ENCODE measurements around the gene LRP2. TPM values are rescaled to one million over a fixed set of nuclear protein-coding genes. Genes with fewer than 3 reads are reported as not detected.

Gene LRP2
- total RNA-seq, 4 donors from 2014 or later, result not detected

GRCh38 chr2:169254774-169255173 is 107.6 kb downstream of the LRP2 start:
- no peaks in the 10 kb centered on the region for H3K36me3 ChIP-seq
- H3K27ac ChIP-seq, result no peak overlapping the region
- 60 to 65% methylated on average over 4 of the region's 4 CpGs for WGBS, 2 donors
- H3K9me3 ChIP-seq, result no peaks in the 10 kb centered on the region
- TF ChIP-seq EP300 (IDR thresholded peaks at IDR 0.05), result no peak
- no peak for TF ChIP-seq POLR2A (IDR thresholded peaks at IDR 0.05)
- no peak for TF ChIP-seq CTCF (IDR thresholded peaks at IDR 0.05)
- H3K4me3 ChIP-seq, result no peak overlapping the region
- no peak for DNase-seq (ENCODE audit: low spot score in 2 of 2)
- H3K27me3 ChIP-seq, result no peaks in the 10 kb centered on the region
- H3K4me1 ChIP-seq, result no peaks in the 10 kb centered on the region

GRCh38 chr2:169247211-169247610 is 115.1 kb downstream of the LRP2 start:
- Histone ChIP-seq H3K9me3 (no peaks in the 10 kb centered on the region), H3K4me1 (no peaks in the 10 kb centered on the region), H3K27me3 (no peaks in the 10 kb centered on the region), H3K4me3 (no peak overlapping the region), H3K27ac (no peak overlapping the region), H3K36me3 (no peaks in the 10 kb centered on the region)
- TF ChIP-seq POLR2A (IDR thresholded peaks at IDR 0.05) (no peak), CTCF (IDR thresholded peaks at IDR 0.05) (no peak), EP300 (IDR thresholded peaks at IDR 0.05) (no peak)
- WGBS, 2 donors, result 77 to 85% methylated on average over 4 of the region's 4 CpGs
- no peak for DNase-seq (ENCODE audit: low spot score in 2 of 2)

GRCh38 chr2:169240405-169240804 is 121.9 kb downstream of the LRP2 start:
- WGBS, 2 donors, result 85 to 90% methylated on average over 1 of the region's 1 CpG
- DNase-seq (ENCODE audit: low spot score in 2 of 2), result no peak
- no peaks in the 10 kb centered on the region for H3K9me3 ChIP-seq
- H3K36me3 ChIP-seq, result no peaks in the 10 kb centered on the region
- no peaks in the 10 kb centered on the region for H3K27me3 ChIP-seq
- no peak overlapping the region for H3K4me3 ChIP-seq
- H3K27ac ChIP-seq, result no peak overlapping the region
- H3K4me1 ChIP-seq, result no peaks in the 10 kb centered on the region
- TF ChIP-seq POLR2A (IDR thresholded peaks at IDR 0.05) (no peak), CTCF (IDR thresholded peaks at IDR 0.05) (no peak), EP300 (IDR thresholded peaks at IDR 0.05) (no peak)

GRCh38 chr2:169237939-169238338 is 124.4 kb downstream of the LRP2 start:
- no peak for DNase-seq (ENCODE audit: low spot score in 2 of 2)
- Histone ChIP-seq H3K4me3 (no peak overlapping the region), H3K27me3 (no peaks in the 10 kb centered on the region), H3K36me3 (no peaks in the 10 kb centered on the region), H3K9me3 (no peaks in the 10 kb centered on the region), H3K27ac (no peak overlapping the region), H3K4me1 (no peaks in the 10 kb centered on the region)
- TF ChIP-seq EP300 (IDR thresholded peaks at IDR 0.05) (no peak), POLR2A (IDR thresholded peaks at IDR 0.05) (no peak), CTCF (IDR thresholded peaks at IDR 0.05) (no peak)
- 83 to 85% methylated on average over 6 of the region's 6 CpGs for WGBS, 2 donors

- H3K27ac ChIP-seq, result no peak overlapping the region
- no peaks in the 10 kb centered on the region for H3K9me3 ChIP-seq
- H3K36me3 ChIP-seq, result no peaks in the 10 kb centered on the region
- no peaks in the 10 kb centered on the region for H3K4me1 ChIP-seq
- DNase-seq (ENCODE audit: low spot score in 2 of 2), result no peak
- no peak overlapping the region for H3K4me3 ChIP-seq
- no peak for TF ChIP-seq CTCF (IDR thresholded peaks at IDR 0.05)
- TF ChIP-seq EP300 (IDR thresholded peaks at IDR 0.05), result no peak
- TF ChIP-seq POLR2A (IDR thresholded peaks at IDR 0.05), result no peak
- H3K27me3 ChIP-seq, result no peaks in the 10 kb centered on the region
- WGBS, 2 donors, result 46 to 47% methylated on average over 2 of the region's 2 CpGs
These were observed 125.0 kb downstream of the LRP2 start for GRCh38 chr2:169237286-169237685.
